Lower leg skin (tissue), 4 donors: ENCODE data around the gene OR3A2. TPM values are rescaled to one million over a fixed set of nuclear protein-coding genes. Genes with fewer than 3 reads are reported as not detected.
"Not testable (repeated sequence)": the region's sequence is repeated elsewhere in the genome, so short reads cannot be mapped to it uniquely, and the experiment has no call there.

Experiments
- DNase-seq, 2 donors: peaks; one replicate each; pipeline ENCODE4 v3.0.0-alpha.2; 2019; ENCODE audit warnings: low spot score in 2 of 2
- H3K4me3 ChIP-seq: fragments of 200-600 bp; sonication (generic); 2 replicates; pipeline ENCODE4 v1.5.1; 2017; ENCODE audit warnings: mild to moderate bottlenecking, low read depth; ENCODE audit not compliant: poor library complexity, severe bottlenecking
- CTCF ChIP-seq, 3 donors: fragments of 450-650 bp; IDR thresholded peaks; one replicate each; pipeline ENCODE4 v1.5.1; 2016; ENCODE audit warnings: antibody characterized with exemption in 3 of 3, mild to moderate bottlenecking in 3 of 3, moderate library complexity in 2 of 3
- POLR2A ChIP-seq, 2 donors: fragments of 450-650 bp; IDR thresholded peaks; one replicate each; pipeline ENCODE4 v1.6.1; 2016 to 2017; ENCODE audit warnings: antibody characterized with exemption in 2 of 2, mild to moderate bottlenecking in 1 of 2, moderate library complexity in 1 of 2
- WGBS, 2 donors: methylation state at CpG; one replicate each; pipeline ENCODE4 v1.1.5; 2018; 5-methylcytosine and 5-hydroxymethylcytosine counted together
- intact Hi-C: fragments of 100-400 bp; cut with DNase I; formaldehyde crosslinking; loops from one replicate; pipeline ENCODE4 v1.15.0; 2023; ENCODE audit warnings: low total_unique reads
- total RNA-seq, 4 donors: library from RNA; depleted of rRNA; stranded (reverse); fragments of >200 nt; gene quantifications; one replicate each; pipeline ENCODE4 v1.1.0, GENCODE V29; 2016

The OR3A2 gene
- 1 to 10 TPM in 1 of 4 donors, not detected in 3; 1.0 TPM for total RNA-seq

DNA sequence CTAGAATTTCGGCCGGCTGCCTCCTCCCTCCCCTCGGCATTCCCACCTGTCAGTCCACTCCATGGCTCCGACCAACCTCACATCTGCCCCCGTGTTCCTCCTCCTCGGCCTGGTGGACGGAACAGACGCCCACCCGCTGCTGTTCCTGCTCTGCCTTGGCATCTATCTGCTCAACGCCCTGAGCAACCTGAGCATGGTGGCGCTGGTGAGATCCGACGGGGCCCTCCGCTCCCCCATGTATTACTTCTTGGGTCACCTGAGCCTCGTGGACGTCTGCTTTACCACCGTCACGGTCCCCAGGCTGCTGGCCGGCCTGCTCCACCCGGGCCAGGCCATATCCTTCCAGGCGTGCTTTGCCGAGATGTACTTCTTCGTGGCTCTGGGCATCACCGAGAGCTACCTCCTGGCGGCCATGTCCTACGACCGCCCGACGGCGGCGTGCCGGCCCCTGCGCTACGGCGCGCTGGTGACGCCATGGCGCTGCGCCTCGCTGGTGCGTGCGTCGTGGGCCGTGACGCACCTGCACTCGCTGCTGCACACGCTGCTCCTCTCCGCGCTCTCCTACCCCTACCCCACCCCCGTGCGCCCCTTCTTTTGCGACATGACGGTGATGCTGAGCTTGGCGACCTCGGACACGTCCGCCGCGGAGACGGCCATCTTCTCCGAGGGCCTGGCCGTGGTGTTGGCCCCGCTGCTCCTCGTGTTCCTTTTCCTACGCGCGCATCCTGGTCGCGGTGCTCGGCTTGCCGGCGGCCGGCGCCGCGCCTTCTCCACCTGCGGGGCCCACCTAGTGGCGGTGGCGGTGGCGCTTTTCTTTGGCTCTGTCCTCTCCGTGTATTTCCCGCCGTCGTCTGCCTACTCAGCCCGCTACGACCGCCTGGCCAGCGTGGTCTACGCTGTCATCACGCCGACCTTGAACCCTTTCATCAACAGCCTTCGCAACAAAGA is at the start of gene OR3A2:
TSS of gene OR3A2 (minus strand) at position 440 of the 948 bp plus-strand sequence.
- H3K4me3 ChIP-seq, result no peak within 1 kb of the TSS
- no peak for TF ChIP-seq CTCF (IDR thresholded peaks at IDR 0.05)
- no peak for DNase-seq
- WGBS, 2 donors, result 35 to 38% methylated on average over 81 to 87 of the region's 92 CpGs
- intact Hi-C loops, result no loop called here

- no peak for TF ChIP-seq POLR2A (IDR thresholded peaks at IDR 0.05)
- no peak for TF ChIP-seq CTCF (IDR thresholded peaks at IDR 0.05)
- WGBS, 2 donors, result 73 to 84% methylated on average over 3 of the region's 3 CpGs
- H3K4me3 ChIP-seq, result no peak within 1 kb of the TSS
- intact Hi-C loops, result no loop called here
- no peak for DNase-seq
Observed at GRCh38 chr17:3433741-3434140, 47.6 kb upstream of the OR3A2 start, which contains the start of gene OR1E2. Gene OR1E2, minus strand, starts transcription at chr17:3433841. Its CDS starts 0 bp downstream, at chr17:3433841.

- DNase-seq, intact Hi-C loops, H3K4me3 ChIP-seq: not testable (repeated sequence)
- 36 to 41% methylated on average over 7 of the region's 7 CpGs for WGBS, 2 donors
Observed at GRCh38 chr17:3433215-3433614, 47.1 kb upstream of the OR3A2 start.

DNA sequence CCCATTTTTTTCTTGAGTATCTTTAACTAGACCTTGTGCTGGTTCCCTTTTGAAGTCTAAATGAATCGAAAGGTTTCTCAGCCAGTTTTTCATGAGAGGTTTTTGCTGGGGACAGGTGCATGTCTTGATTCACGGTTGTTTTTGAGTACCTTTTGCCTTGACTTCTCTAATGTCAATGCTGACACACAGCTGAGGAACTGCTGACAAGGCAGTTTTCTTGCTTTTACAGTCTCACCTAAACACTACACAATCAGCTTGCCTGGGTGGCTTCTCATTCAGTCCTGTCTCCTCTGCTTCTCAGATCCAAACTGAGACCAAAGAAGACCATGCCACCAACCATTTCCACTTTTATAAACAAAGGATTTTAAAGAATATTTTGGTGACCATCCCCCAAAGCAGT is 32.1 kb upstream of the OR3A2 start:
- no peak for DNase-seq
- 56 to 81% methylated on average over 2 of the region's 2 CpGs for WGBS, 2 donors
- TF ChIP-seq CTCF (IDR thresholded peaks at IDR 0.05) (no peak), POLR2A (IDR thresholded peaks at IDR 0.05) (no peak)
- H3K4me3 ChIP-seq, result no peak overlapping the region
- intact Hi-C loops, result no loop called here

- TF ChIP-seq CTCF (IDR thresholded peaks at IDR 0.05), result no peak
- TF ChIP-seq POLR2A (IDR thresholded peaks at IDR 0.05), result no peak
- intact Hi-C loops, result no loop called here
- 77 to 78% methylated on average over 5 of the region's 5 CpGs for WGBS, 2 donors
- no peak overlapping the region for H3K4me3 ChIP-seq
- no peak for DNase-seq
Observed at GRCh38 chr17:3415610-3416009, 29.5 kb upstream of the OR3A2 start.

DNA sequence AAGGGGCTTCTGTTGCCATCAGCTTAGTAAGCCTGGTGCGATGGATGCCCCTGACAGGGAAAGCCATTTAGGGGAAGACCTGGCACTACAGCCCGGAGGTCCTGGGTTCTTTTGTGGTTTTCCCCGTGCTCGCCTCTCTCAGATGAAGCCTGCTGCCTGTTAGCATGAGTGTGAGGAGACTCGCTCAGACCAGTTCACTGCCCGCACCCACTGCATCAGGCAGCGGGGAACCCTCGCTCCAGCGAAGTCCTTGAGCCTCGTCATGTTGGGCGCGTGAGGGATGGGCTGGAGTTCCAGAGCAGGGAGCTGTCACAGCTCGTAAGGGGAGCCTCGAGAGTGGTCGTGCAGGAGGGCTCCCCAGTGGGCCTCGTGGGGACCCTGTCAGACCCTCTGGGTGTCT is 26.1 kb upstream of the OR3A2 start:
- H3K4me3 ChIP-seq, intact Hi-C loops, DNase-seq: not testable (repeated sequence)
- WGBS, 2 donors, result 75% methylated on average over 2 of the region's 16 CpGs; no CpG with 5 or more reads in 1 of the 2 donors
